ENCODE results near the gene TNPO1.
"Not testable (repeated sequence)": the region's sequence is repeated elsewhere in the genome, so short reads cannot be mapped to it uniquely, and the experiment has no call there.

TNPO1 gene

DNA sequence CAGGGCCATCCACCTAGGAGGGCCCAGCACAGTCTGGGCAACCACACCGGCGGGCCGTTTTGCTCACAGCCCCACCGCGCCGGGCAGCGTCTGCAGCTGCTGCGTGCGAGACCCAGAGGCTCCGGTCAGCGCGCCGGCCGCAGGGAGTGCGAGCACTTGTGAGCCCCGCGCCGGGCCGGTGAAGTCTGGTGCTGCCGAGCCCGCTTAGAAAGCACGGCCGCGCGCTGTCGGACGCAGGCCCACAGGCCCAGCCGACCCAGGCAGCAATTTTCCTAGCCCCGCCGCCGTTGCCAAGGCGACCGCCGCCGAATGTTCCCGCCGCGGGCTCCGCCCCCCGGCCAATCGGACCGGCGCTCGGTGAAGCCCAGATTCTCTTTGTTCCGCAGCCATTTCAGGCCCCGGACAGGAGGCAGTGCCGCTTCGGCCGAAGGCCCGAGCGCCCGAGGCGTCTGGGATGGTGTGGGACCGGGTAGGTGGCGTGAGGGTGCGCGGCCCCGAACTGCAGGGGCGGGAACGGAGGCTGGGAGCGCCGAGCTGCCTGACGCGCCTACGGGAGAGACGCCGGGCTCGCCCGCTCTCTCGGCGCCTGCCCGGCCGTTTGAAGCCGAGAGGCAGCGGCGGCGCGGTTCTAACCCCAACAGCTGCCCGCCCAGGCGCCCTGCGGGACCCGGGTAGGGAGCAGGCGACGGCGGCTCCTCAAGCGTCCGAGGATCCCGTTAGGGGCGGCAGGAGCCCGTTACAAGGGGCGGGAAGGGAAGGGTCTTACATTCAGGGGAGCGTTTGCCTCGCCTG, at the start of gene TNPO1:
Gene TNPO1, plus strand, starts transcription at position 378 of the 792 bp plus-strand sequence. Its CDS starts 77 bp downstream, at position 455.
- DNase-seq (ENCODE audit: low spot score), result peak; percentile 91

DNA sequence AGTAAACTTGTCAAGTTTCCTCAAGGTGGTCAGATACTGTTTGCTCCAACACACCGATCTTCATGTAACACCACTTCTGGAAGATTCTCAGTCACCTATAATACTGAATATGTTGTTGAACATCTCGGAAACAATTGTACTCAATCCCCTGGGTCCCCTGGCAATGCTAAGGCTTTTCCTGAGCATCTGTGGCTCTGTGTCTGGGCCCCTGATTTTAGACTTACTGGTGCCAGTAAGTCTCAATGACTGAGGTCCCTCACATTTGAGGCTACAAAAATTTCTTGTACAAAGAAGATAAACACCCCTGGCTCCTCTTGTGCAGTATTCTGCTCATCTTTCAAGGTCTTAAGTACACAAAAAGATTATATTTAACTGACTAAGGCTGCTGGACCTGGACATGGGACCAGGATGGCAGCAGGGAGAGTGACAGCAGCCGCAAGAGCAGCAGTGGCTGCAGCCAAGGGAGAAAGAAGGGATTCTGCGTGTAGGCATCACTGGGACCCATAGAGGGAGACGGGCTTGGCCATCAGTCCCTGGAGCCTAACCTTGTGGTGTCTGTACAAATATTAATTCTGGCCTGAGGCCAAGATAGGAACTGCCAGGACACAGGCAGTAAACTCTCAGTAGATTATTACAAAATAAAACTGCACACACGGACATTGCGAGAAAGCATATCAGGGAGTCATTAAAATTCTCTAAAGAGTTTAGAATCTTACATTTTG, 49.0 kb upstream of the TNPO1 start:
- DNase-seq (ENCODE audit: low spot score), result peak; percentile 75

DNA sequence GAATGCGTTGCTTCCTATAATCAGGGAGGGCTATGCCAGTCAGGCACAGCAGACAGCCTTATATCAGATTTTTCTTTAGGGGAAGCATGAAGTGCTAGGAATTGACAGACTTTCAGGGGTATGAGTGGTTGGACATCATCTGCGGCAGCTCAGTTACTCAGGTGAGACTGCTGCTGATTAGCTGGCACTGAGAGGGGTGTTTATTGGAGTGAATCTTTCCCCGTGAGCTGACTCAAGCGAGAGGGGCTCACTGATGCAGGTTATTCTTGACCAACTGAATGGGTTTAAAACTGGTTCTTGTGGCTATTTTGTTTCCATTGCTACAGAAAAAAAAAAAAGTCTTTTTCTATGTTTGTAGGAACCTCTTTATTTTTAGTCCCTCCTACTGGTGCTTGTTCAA, 46.2 kb upstream of the TNPO1 start:
- no peak for DNase-seq (ENCODE audit: low spot score)

DNA sequence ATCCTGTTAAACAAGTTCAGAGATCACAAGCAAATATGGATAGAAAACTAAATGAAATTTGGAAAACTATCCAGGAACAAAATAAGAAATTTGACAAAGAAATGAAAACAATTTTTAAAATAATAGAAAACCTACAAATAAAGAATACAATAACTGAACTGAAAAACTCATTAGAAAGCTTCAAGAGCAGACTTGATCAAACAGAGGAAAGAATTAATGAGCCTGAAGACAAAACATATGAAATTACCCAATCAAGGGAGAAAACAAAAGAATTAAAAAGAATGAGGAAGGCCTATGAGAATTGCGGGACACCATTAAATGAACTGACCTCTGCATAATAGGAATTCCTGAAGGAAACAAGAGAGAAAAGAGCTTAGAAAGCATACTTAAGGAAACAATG, 39.8 kb upstream of the TNPO1 start:
- DNase-seq (ENCODE audit: low spot score), result no peak

DNA sequence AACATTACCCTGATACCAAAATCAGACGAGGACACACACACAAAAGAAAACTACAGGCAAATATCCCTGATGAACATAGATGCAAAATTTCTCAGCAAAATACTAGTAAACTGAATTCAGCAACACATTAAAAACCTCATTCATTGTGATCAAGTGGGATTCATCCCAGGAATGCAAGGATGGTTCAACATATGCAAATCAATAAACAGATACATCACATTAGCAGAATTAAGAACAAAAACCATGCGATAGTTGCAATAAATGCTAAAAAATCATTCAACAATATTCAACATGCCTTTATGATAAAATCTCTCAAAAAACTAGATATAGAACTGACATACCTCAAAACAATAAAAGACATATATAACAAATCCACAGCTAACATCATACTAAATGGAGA, 36.9 kb upstream of the TNPO1 start:
- no peak for DNase-seq (ENCODE audit: low spot score)

DNA sequence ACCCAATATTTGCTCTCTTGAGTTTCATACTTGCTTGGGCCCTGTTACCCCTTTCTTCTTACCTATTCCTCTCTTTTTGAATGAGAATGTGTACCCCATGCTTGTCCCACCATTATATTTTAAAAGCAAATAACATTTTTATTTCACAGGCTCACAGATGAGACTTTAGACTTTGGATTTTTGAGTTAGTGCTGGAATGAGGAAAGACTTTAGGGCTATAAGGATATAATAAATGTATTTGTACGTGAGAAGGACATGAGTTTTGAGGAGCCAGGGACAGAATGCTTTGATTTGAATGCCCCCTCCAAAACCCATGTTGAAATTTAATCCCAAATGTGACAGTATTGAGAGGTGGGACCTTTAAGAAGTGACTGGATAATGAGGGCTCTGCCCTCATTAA, 33.1 kb upstream of the TNPO1 start:
- no peak for DNase-seq (ENCODE audit: low spot score)

DNA sequence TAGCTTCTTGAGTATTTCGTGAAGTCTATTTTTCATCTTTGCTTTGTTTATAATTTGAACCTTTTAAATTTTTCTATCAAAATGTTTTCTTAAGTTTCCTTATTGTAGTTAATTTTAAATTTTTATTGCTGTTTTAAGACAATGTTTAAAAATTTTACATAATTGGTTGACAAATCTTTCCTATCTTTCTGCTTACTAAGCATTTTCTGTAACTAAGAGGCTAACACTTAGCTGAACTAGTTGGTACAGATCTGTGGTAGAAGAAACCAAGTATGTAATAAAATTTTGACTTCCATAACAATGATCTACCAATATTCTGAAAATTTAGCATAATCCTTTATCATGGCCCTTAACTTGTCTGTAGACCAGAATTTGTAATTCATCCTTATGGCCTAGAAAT, 32.3 kb upstream of the TNPO1 start:
- DNase-seq (ENCODE audit: low spot score), result no peak

DNA sequence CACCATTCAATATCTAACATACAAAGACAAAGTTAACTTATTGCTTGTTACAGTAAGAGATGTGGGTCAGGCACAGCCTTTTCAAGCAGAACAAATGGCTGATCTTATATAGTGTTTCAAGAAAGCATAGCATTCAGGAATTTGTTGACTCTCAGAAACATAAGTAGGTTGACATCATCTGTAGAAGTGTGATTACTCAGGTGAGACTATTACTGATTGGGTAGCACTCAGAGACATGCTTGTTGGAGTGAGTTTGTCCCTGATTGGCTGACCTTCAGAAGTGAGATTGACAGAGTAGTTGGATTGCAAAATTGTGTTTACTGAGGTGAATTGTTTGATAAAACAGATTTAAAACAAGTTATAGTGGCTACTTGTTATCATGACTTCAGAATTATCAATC, 30.7 kb upstream of the TNPO1 start:
- no peak for DNase-seq (ENCODE audit: low spot score)

DNA sequence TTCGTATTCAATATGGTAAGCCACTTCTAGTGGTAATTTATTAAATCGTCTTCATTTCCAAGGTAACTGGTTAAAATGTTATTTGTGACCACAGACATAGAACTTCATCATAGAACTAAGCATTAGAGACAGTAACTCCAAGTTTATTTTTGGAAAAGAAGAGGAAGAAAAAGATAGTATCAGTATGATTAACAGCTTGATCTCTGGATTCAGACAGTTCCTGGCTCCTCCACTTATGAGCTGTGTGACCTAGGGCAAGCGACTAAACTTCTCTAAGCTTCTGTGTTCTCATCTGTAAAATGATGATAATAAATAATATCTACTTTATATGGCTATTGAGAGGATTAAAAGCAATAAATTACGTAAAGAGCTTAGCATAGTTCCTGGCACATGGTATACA, 29.8 kb upstream of the TNPO1 start:
- DNase-seq (ENCODE audit: low spot score), result no peak

DNA sequence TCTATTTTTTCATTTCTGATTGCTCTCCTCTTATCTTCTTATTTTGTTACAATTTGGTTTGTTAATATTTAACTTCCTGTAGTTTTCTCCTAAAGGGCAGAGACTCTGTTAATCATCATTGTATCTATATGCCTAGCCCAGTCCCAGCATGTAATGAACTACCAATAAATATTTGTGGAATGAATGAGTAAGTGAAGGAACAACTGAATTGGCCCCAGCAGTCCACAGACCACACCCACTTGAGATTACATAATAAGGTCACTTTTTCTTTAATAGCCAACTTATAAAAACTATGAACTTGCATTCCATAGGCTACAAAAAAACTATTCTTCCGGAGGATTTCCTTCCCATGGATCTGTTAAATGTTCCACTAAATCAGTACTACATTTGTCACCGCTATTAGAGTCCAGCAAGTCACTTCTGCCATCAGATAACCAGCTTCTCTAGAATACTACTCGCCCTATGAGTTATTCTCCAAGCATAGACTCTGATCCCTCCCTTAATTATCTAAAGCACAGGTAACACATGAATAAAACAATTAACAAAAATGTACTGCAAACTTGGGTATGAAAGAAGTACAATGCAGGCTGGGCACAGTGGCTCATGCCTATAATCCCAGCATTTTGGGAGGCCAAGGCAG, 27.5 kb upstream of the TNPO1 start:
- DNase-seq (ENCODE audit: low spot score), result no peak

DNA sequence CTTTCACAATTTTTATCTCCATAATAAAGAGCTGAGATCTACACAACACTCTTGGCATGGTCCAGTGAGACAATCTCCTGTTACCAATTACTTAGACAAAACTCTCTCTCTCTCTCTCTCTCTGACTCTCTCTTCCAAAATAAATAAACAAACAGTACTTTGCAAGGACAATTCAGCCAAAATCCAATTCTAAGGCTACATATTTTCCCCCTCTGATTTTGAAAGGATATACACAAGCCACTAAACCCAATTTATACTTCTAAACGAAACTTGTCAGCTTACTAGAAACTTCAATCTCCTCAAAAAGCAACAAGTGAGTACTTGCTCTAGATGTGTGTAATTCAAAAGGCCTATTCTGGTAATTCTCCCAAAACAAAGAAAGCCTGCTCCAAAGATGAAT, 26.3 kb upstream of the TNPO1 start:
- no peak for DNase-seq (ENCODE audit: low spot score)

DNA sequence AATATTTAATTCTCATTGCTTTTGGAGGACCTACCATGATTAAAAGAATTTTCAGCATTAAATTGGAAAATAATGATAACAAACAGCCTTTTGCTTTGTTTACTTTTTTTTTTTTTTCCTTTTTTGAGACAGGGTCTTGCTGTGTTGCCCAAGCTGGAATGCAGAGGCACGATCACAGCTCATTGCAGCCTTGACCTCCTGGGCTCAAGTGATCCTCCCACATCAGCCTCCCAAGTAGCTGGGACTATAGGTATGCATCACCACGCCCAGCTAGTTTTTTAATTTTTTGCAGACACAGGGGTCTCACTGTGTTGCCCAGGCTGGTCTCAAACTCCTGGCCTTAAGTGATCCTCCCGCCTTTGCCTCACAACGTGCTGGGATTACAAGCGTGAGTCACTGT, 23.8 kb upstream of the TNPO1 start:
- DNase-seq (ENCODE audit: low spot score), result not testable (repeated sequence)

DNA sequence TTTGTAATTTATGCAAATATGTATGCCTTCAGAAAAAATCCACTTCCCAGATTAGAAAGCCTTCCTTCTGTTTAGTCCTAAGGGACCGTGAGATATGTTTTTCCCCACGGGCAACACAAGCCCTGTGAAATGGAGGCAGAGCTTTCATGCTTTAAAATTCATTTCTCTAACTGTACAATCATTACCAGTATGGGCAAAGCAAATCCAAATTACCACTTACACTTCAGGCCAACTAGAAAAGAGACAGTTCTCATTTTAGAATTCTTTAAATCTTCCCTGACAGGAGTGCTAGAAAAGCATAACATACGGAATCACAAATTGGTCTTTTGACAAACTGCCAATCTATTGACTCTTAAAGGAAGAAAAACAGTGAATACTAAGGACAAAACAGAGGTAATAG, 20.5 kb upstream of the TNPO1 start:
- no peak for DNase-seq (ENCODE audit: low spot score)

DNA sequence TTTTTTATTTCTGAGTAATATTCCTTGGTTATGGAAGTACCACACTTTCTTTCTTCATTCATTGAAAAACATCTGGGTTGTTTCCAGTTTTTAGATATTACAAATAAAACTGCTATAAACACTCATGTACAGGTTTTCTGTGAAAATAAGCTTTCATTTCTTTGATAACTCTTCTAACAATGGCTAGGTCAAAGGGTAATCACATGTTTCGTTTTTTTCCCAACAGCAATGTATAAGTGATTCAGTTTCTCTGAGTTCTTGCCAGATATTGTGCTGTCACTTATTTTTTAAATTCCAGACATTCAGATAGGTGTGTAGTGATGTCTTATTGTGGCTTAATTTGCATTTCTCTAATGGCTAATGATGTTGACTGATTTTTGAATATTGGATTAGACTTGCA, 16.7 kb upstream of the TNPO1 start:
- DNase-seq (ENCODE audit: low spot score), result no peak

DNA sequence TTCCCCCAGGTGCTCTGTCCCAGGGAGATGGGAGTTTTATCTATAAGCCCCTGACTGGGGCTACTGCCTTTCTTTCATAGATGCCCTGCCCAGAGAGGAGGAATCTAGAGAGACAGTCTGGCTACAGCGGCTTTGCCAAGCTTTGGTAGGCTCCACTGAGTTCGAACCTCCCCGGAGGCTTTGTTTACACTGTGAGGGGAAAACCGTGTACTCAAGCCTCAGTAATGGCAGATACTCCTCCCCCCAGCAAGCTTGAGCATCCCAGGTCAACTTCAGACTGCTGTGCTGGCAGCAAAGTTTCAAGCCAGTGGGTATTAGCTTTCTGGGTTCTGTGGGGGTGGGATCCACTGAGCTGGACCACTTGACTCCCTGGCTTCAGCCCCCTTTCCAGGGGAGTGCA, 7.8 kb upstream of the TNPO1 start:
- DNase-seq (ENCODE audit: low spot score), result not testable (repeated sequence)

DNA sequence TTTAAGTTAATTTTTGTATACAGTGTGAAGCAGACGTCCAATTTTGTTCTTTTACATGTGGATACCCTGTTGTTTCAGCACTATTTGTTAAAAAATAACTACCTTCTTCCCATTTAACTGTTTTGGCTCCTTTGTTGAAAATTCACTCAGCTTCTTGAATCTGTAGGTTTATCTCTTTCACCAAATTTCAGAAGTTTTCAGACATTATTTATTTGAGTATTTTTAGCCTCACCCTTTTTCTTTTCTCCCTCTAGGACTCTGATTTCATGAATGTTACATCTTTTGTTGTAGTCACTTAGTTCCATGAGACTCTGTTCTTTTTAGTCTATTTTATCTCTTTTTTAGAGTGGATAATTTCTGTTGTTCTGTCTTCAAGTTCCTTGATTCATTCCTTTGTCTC, 4.6 kb upstream of the TNPO1 start:
- DNase-seq (ENCODE audit: low spot score), result no peak

DNA sequence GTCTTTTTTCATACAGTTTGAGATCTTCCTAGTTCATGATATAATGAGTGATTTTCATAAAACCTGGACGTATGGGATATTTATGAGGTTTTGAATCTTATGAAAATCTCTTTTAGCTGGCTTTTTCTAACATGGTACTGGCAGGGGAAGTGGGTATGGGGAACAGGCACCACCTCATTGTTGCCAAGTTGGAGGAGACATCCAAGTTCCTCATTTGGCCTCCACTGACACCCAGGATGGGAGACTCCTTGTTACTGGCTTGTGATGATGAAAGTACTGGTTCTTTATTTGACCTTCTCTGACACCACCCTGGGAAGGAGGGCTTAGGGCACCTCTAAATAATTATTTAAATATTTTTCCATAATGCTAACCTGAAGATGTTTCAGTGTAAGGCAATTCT, 4.0 kb upstream of the TNPO1 start:
- DNase-seq (ENCODE audit: low spot score), result no peak

DNA sequence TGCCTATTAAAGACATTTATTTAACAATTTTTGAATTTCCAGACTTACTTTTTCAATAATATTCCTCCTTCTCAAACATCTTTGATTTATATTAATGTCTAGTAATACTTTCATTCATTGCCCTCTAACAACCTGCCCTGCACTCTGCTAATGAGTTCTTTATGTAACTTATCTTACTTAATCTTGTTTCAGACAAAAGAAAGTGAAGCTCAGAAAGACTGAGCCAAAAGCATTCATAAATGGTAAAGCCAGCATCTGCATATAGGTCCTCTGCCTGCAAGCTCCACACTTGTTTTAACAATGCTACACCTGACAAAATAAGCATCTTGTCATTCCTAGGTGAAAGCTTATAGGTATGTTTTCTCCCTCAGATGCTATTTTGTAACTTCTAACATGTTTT, 2.4 kb upstream of the TNPO1 start:
- DNase-seq (ENCODE audit: low spot score), result no peak

DNA sequence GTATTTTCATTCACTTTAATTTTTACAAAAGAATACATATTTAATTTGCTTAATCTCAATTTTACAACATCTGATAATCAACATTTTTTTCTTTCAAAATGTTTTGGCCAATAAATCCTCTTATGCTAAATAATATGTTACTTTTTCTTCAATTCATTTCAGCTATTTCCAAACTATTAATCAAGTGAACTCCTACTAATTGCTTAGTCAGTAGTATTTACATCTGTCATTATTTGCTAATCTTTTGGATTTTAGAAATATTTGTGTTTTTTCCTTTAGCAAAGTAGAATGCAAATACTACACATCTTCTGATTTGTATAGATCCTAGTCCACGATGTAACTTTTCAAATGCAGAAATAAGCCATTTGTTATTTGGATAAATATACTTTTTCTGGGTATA, 1.6 kb upstream of the TNPO1 start:
- no peak for DNase-seq (ENCODE audit: low spot score)

DNA sequence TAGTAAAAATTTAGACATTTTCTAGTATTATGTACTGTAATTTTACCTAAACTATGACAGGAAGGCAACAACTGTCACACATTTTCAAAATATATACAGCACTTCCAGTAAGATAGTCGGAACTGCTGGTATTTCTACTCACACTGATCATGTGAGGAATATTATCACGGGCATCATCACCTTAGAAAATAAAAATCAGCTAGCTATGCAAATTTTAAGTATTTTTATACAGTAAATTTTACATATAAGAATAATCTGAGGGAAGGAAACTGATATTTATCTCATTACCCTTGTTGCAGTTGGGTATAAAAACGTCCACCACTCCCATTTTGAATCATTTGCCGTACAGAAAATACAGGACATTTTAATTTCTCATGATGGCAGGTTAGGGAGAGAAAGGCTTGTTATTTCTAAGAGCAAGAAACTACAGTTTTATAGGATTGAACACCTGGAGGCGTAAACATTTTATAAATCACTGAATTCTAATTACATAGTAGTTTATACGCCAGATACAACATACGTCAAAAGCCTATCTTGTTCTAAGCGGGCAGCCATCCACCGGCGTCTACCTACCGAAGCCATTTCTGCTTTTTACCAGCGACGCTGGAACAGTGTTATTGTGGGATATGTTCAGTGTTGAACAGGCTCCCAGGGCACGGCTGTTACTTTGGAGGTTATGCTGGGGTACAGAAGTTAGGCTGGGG, 729 bp upstream of the TNPO1 start:
- no peak for DNase-seq (ENCODE audit: low spot score)

DNA sequence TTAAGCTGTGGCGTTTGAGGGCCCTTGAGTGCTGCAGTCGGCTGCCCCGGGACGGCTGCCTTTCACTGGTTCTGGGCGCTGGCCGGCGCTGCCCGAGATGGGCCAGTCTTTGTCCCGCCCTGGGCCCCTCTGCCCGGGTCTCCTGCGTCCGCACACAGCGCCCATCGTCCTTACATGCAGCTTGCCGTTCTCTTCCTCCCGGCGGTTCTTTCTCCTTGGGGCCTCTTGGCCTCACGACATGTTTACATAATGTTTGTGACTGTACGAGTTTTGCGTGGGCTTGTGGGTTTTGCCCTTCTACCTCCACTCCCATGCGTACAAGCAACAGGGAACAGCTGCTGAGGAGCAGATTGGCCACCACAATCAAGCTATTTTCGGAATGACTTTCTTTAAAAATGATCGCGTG, 618 bp downstream of the TNPO1 start:
- DNase-seq (ENCODE audit: low spot score), result peak; percentile 55

DNA sequence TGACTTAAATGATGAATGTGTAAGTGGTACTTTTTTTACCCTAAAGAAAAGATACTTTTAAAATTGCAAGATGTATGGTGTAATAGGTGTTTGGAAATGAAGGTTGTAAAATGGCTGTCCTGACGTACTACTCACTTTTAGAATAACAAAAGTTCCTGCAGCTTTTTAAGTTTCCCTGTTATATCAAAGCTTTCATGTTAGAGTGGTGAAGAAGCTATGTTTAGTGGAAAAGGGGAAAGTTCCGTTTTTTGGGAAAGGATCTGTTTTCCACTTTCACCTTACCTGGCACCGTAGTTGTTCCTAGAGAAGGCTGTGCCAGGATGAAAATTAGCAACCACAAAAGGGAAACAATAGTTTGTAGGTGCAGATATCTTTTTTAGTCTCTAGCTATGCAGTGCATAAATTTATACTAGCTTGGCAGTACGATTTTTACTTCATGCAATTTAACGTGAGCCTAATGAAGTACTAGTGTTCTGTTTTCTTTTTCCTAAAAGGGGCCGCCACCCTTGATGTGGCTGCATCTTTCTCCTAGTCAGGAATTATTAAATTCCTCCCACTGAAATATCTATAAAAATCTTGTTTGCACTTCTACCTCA, 1.3 kb downstream of the TNPO1 start:
- no peak for DNase-seq (ENCODE audit: low spot score)
